ENCODE measurements around the gene OR4D2.
"Not testable (repeated sequence)": the region's sequence is repeated elsewhere in the genome, so short reads cannot be mapped to it uniquely, and the experiment has no call there.

The OR4D2 gene

GRCh38 chr17:58166682-58167081 lies at the start of gene OR4D2:
Gene OR4D2, plus strand, starts transcription at chr17:58166982. Its CDS starts 2,674 bp downstream, at chr17:58169656.
- DNase-seq: no peak

- DNase-seq: no peak
These were observed 49.4 kb upstream of the OR4D2 start for GRCh38 chr17:58117382-58117781.

GRCh38 chr17:58119491-58119890 lies 47.3 kb upstream of the OR4D2 start:
- DNase-seq: no peak

GRCh38 chr17:58120195-58120822 lies 46.5 kb upstream of the OR4D2 start:
- peak; percentile 21 for DNase-seq

GRCh38 chr17:58121925-58122324 lies 44.9 kb upstream of the OR4D2 start:
- DNase-seq: peak; percentile 6

- DNase-seq: no peak
These were observed 38.9 kb upstream of the OR4D2 start for GRCh38 chr17:58127846-58128245.

- DNase-seq: not testable (repeated sequence)
These were observed 34.1 kb upstream of the OR4D2 start for GRCh38 chr17:58132697-58133096.

GRCh38 chr17:58136669-58137279 lies 30.0 kb upstream of the OR4D2 start:
- no peak for DNase-seq

- DNase-seq: no peak
These were observed 25.3 kb upstream of the OR4D2 start for GRCh38 chr17:58141505-58141904.

- not testable (repeated sequence) for DNase-seq
These were observed 23.4 kb upstream of the OR4D2 start for GRCh38 chr17:58143335-58143734.

GRCh38 chr17:58144801-58145200 lies 22.0 kb upstream of the OR4D2 start:
- no peak for DNase-seq

- DNase-seq: no peak
These were observed 18.8 kb upstream of the OR4D2 start, which contains the start of gene OR4D1 for GRCh38 chr17:58147930-58148434. Gene OR4D1, plus strand, starts transcription at chr17:58148384. Its CDS starts 6,770 bp downstream, at chr17:58155154.

GRCh38 chr17:58148609-58149008 lies 18.2 kb upstream of the OR4D2 start:
- no peak for DNase-seq

- no peak for DNase-seq
These were observed 16.4 kb upstream of the OR4D2 start for GRCh38 chr17:58150394-58150793.

- peak; percentile 2 for DNase-seq
These were observed 13.7 kb upstream of the OR4D2 start for GRCh38 chr17:58153046-58153445.

- DNase-seq: no peak
These were observed 13.1 kb upstream of the OR4D2 start for GRCh38 chr17:58153671-58154070.

- peak; percentile 29 for DNase-seq
These were observed 9.7 kb upstream of the OR4D2 start for GRCh38 chr17:58156839-58157803.

- DNase-seq: no peak
These were observed 8.6 kb upstream of the OR4D2 start for GRCh38 chr17:58158181-58158580.

- DNase-seq: no peak
These were observed 5.2 kb upstream of the OR4D2 start for GRCh38 chr17:58161566-58161965.

GRCh38 chr17:58165981-58166380 lies 801 bp upstream of the OR4D2 start:
- no peak for DNase-seq

GRCh38 chr17:58170622-58171021 lies 3.8 kb downstream of the OR4D2 start:
- DNase-seq: no peak

GRCh38 chr17:58172369-58173071 lies 5.7 kb downstream of the OR4D2 start:
- no peak for DNase-seq

GRCh38 chr17:58174871-58175270 lies 8.1 kb downstream of the OR4D2 start:
- no peak for DNase-seq

Data from inflammatory macrophage treated with lipopolysaccharide for 4 hours (primary cell).